GM12874 (cell line): ENCODE results near the gene STX3.

Source experiments
- TF ChIP-seq, protein P1 (sequence below): IDR thresholded peaks from 2 replicates; pipeline ENCODE4 v1.5.1; 2011; ENCODE audit warnings: low read depth, mild to moderate bottlenecking, control low read depth, low read length, moderate library complexity; ENCODE audit not compliant: insufficient read depth

Gene STX3

DNA sequence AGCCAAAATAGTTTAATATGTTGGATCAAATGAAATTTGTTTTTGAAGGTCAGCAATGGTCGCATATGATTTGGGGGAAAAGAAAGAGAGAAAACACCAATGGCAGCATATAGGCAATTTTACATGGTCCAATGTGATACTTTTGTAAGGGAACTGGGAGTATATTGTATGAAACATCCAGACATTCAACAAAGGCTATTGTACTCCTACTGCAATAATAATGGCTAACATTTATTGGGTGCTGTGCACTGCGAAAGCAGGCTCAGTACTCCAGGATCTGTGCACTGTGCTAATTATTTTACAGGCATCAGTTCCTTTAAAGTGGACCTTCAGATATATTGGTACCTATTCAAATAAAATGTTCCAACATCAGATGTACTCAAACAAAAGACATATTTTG, 35.6 kb upstream of the STX3 start:
- TF ChIP-seq, protein P1, sequence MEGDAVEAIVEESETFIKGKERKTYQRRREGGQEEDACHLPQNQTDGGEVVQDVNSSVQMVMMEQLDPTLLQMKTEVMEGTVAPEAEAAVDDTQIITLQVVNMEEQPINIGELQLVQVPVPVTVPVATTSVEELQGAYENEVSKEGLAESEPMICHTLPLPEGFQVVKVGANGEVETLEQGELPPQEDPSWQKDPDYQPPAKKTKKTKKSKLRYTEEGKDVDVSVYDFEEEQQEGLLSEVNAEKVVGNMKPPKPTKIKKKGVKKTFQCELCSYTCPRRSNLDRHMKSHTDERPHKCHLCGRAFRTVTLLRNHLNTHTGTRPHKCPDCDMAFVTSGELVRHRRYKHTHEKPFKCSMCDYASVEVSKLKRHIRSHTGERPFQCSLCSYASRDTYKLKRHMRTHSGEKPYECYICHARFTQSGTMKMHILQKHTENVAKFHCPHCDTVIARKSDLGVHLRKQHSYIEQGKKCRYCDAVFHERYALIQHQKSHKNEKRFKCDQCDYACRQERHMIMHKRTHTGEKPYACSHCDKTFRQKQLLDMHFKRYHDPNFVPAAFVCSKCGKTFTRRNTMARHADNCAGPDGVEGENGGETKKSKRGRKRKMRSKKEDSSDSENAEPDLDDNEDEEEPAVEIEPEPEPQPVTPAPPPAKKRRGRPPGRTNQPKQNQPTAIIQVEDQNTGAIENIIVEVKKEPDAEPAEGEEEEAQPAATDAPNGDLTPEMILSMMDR: no peak

GRCh38 chr11:59724066-59724465, 31.1 kb upstream of the STX3 start:
- TF ChIP-seq, protein P1: no peak

DNA sequence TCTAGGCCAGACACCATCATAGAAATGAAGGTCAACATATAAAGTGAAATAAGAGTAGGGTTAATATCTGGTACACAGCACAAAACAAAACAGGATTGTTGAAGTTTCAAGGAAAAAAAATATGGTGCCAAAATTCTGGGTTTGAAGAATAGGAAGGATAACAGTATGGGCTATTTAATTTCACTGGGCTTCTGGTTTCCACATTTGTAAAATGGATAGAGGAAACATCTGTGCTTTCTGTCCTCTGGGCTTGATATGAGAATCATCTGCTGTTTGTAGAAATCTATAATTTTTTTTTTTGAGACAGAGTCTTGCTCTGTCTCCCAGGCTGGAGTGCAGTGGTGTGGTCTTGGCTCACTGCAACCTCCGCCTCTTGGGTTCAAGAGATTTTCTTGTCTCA, 27.8 kb upstream of the STX3 start:
- TF ChIP-seq, protein P1: no peak

DNA sequence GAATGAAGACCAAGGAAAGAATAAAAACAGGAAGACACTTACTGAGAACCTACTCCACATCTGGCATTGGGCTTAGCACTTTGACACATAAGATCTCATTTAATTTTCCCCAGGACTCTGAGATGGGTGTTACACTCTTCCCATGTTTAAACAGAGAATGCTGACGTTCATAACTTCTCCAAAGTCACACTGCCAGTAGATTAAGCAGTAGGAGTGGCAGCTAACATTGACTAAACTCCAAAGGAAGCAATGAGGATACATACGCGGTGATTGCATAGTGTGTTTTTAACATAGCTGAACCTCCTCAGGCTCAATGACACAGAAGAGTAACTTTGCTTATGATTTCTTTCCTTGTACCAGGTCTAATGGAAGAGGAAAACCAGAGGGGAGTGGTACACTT, 27.0 kb upstream of the STX3 start:
- TF ChIP-seq, protein P1: no peak

DNA sequence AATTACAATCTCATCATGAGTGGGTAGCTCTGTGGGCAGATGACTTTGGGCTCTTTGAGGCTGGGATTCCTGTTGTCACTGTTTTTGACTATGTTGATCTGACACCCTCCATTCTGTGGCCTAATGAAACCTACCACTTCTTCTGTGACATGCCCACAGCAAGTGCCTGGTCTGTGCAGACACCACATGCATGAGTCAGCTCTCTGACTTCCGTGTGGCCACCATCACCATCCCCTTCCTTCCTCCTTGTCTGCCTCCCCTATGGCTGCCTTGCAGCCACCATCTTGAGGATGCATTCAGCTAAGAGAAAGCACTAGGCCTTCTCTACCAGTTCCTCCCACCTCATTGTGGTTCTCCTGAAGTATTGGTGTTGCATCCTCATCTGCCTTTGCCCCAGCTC, 26.3 kb upstream of the STX3 start:
- TF ChIP-seq, protein P1: no peak

DNA sequence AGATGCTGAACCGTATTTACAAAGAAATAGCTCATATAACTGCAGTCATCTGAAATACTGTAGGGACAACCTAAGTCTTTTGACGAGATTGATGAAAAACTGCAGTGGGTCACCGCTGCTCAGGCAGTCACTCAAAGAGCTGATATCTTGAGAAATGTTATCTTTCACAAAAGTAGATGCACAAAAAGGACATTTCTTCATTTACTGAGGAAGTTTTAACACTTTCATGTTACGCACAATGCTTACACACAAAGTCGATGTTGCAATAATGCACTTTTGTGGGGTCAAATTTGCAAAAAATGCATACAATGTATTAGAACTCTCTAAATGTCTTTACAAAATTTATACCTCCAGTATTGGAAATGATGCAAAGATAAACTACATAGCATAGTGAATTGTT, 25.3 kb upstream of the STX3 start:
- TF ChIP-seq, protein P1: no peak

GRCh38 chr11:59730896-59731565, 24.1 kb upstream of the STX3 start:
- TF ChIP-seq, protein P1: no peak
